IMR-90 (cell line): ENCODE results near the gene COX10. TPM values are rescaled to one million over a fixed set of nuclear protein-coding genes. Genes with fewer than 3 reads are reported as not detected.

Experiments
- ATAC-seq: fragments of 200-7000 bp; cut with Tn5 transposase; 2 replicates; pipeline ENCODE4 v1.9.1; 2020; ENCODE audit warnings: low read depth, mild to moderate bottlenecking, moderate library complexity
- BruUV-seq: library from RNA; stranded (reverse); fragments of 400-500 nt; replicated peaks from 2 replicates; lab custom pipeline; 2021; lab: Mats Ljungman, UMichigan
- CTCF ChIA-PET: fragments of 300-600 bp; formaldehyde crosslinking; extraction: SDS; loops from one replicate; lab custom pipeline; 2021; ENCODE audit warnings: antibody characterized with exemption; lab: Yijun Ruan, JAX
- POLR2A ChIA-PET: fragments of 300-600 bp; sonication (Branson Sonifier 250); formaldehyde crosslinking; loops from one replicate; lab custom pipeline; 2022; ENCODE audit warnings: antibody characterized with exemption; ENCODE audit not compliant: unreplicated experiment; lab: Charles Lee
- DNase-seq: peaks from one replicate; pipeline ENCODE4 v3.0.0; 2013
- H2AFZ ChIP-seq: replicated peaks from 2 replicates; pipeline ENCODE3; 2013; ENCODE audit warnings: low read length, mild to moderate bottlenecking; ENCODE audit not compliant: poor library complexity
- H2AK5ac ChIP-seq: 2 replicates; pipeline ENCODE4 v1.6.1; 2013; ENCODE audit warnings: low read depth, low read length, inconsistent platforms
- H2AK9ac ChIP-seq: replicated peaks from 2 replicates; pipeline ENCODE3; 2013; ENCODE audit warnings: mild to moderate bottlenecking, low read depth, low read length, moderate library complexity; ENCODE audit not compliant: poor library complexity
- H2BK120ac ChIP-seq: 2 replicates; pipeline ENCODE4 v1.6.1; 2013; ENCODE audit warnings: low read depth, low read length, inconsistent platforms
- H2BK15ac ChIP-seq: 3 replicates; pipeline ENCODE4 v1.6.1; 2013; ENCODE audit warnings: low read depth, low read length, inconsistent platforms
- H2BK20ac ChIP-seq: 2 replicates; pipeline ENCODE4 v1.6.1; 2013; ENCODE audit warnings: low read depth, mild to moderate bottlenecking, inconsistent platforms, low read length, moderate library complexity
- H2BK5ac ChIP-seq: 2 replicates; pipeline ENCODE4 v1.6.1; 2013; ENCODE audit warnings: mild to moderate bottlenecking, low read depth, low read length, inconsistent platforms; ENCODE audit not compliant: poor library complexity, severe bottlenecking
- H3K14ac ChIP-seq: replicated peaks from 2 replicates; pipeline ENCODE4 v1.6.1; 2013; ENCODE audit warnings: low read depth, low read length, inconsistent platforms
- H3K18ac ChIP-seq: 2 replicates; pipeline ENCODE4 v1.6.1; 2013; ENCODE audit warnings: low read depth, low read length, control low read depth
- H3K23ac ChIP-seq: 2 replicates; pipeline ENCODE4 v1.6.1; 2013; ENCODE audit warnings: low read depth, low read length, inconsistent platforms
- H3K27ac ChIP-seq: 2 replicates; pipeline ENCODE4 v1.5.1; 2013; ENCODE audit warnings: mild to moderate bottlenecking, control low read depth, low read length; ENCODE audit not compliant: insufficient read depth
- H3K27me3 ChIP-seq: 2 replicates; pipeline ENCODE4 v1.6.1; 2013; ENCODE audit warnings: low read length; ENCODE audit not compliant: control insufficient read depth, insufficient read depth
- H3K36me3 ChIP-seq: 2 replicates; pipeline ENCODE4 v1.6.1; 2013; ENCODE audit warnings: low read length, mixed read lengths; ENCODE audit not compliant: control insufficient read depth, insufficient read depth
- H3K4ac ChIP-seq: 2 replicates; pipeline ENCODE4 v1.6.1; 2013; ENCODE audit warnings: low read depth, low read length, inconsistent platforms
- H3K4me1 ChIP-seq: 2 replicates; pipeline ENCODE4 v1.6.1; 2013; ENCODE audit warnings: low read length, mixed read lengths; ENCODE audit not compliant: control insufficient read depth, insufficient read depth
- H3K4me2 ChIP-seq: 2 replicates; pipeline ENCODE4 v1.6.1; 2013; ENCODE audit warnings: low read depth, mild to moderate bottlenecking, control low read depth, low read length, moderate library complexity
- H3K4me3 ChIP-seq: 2 replicates; pipeline ENCODE4 v1.5.1; 2013; ENCODE audit warnings: low read depth, mild to moderate bottlenecking, control low read depth, low read length, moderate library complexity; ENCODE audit not compliant: insufficient read depth
- H3K56ac ChIP-seq: 2 replicates; pipeline ENCODE4 v1.6.1; 2013; ENCODE audit warnings: low read length, inconsistent platforms; ENCODE audit not compliant: insufficient read depth; ENCODE audit errors: extremely low read depth
- H3K79me1 ChIP-seq, 2 experiments: 2 replicates each; pipeline ENCODE4 v1.6.1; 2013; ENCODE audit warnings: low read length in 2 of 2, inconsistent platforms in 1 of 2, low read depth in 1 of 2
- H3K9ac ChIP-seq: 2 replicates; pipeline ENCODE4 v1.6.1; 2013; ENCODE audit warnings: low read depth, low read length, control low read depth
- H3K9me1 ChIP-seq: 2 replicates; pipeline ENCODE4 v1.6.1; 2013; ENCODE audit warnings: low read length, inconsistent platforms; ENCODE audit not compliant: insufficient read depth
- H3K9me3 ChIP-seq: 2 replicates; pipeline ENCODE4 v1.6.1; 2013; ENCODE audit warnings: low read length; ENCODE audit not compliant: control insufficient read depth, insufficient read depth
- H4K20me1 ChIP-seq: 2 replicates; pipeline ENCODE4 v1.6.1; 2013; ENCODE audit warnings: low read length, inconsistent platforms; ENCODE audit not compliant: insufficient read depth
- H4K5ac ChIP-seq: 2 replicates; pipeline ENCODE4 v1.6.1; 2013; ENCODE audit warnings: mild to moderate bottlenecking, low read depth, low read length, control low read depth
- H4K8ac ChIP-seq, 2 experiments: 2 replicates each; pipeline ENCODE4 v1.6.1; 2013; ENCODE audit warnings: low read depth in 2 of 2, low read length in 2 of 2, control low read depth in 1 of 2, inconsistent platforms in 1 of 2
- H4K91ac ChIP-seq: 2 replicates; pipeline ENCODE4 v1.6.1; 2013; ENCODE audit warnings: low read depth, low read length, inconsistent platforms; ENCODE audit not compliant: insufficient read depth
- CHD1 ChIP-seq: IDR thresholded peaks from 2 replicates; pipeline ENCODE4 v1.6.1; 2012; ENCODE audit warnings: low read depth, low read length, improper control_type of control experiment
- SMC3 ChIP-seq: fragments of 150-350 bp; IDR thresholded peaks from 2 replicates; pipeline ENCODE4 v1.6.1; 2016; ENCODE audit warnings: low read depth, mild to moderate bottlenecking, antibody characterized with exemption, low read length, moderate library complexity
- WGBS, 2 experiments: methylation state at CpG; one replicate each; pipeline versions ENCODE4 v1.1.5 to v1.1.7; 2013; ENCODE audit warnings: missing lambda C conversion rate in 2 of 2; ENCODE audit not compliant: insufficient read length in 1 of 2; ENCODE audit errors: extremely low coverage in 2 of 2; 5-methylcytosine and 5-hydroxymethylcytosine counted together
- dilution Hi-C: fragments of 300-500 bp; cut with HindIII; formaldehyde crosslinking; loops from one replicate; pipeline ENCODE4 v1.14.3; 2018; ENCODE audit warnings: low sequenced_read_pairs; ENCODE audit not compliant: unreplicated experiment
- in situ Hi-C: fragments of 300-500 bp; cut with MboI; formaldehyde crosslinking; loops from 3 replicates; pipeline ENCODE4 v1.14.3; 2019; ENCODE audit warnings: low sequenced_read_pairs, inconsistent platforms, mixed read lengths
- intact Hi-C: fragments of 100-400 bp; cut with micrococcal nuclease; formaldehyde crosslinking; loops from 2 replicates; pipeline ENCODE4 v1.10.0; 2022
- polyA plus RNA-seq, 3 experiments: library from polyadenylated mRNA; depleted of rRNA; stranded (reverse); fragments of >200 nt; gene quantifications; 2 replicates each; pipeline ENCODE4 v1.2.3, GENCODE V29; 2012; ENCODE audit warnings: low replicate concordance in 1 of 3
- total RNA-seq: library from RNA; depleted of rRNA; stranded (reverse); fragments of >200 nt; gene quantifications from 2 replicates; pipeline ENCODE4 v1.2.3, GENCODE V29; 2012

The COX10 gene
- total and polyA plus RNA-seq, 2 of the 4 experiments (the other 2 are of a cell fraction), result 15.4 to 16.1 TPM

DNA sequence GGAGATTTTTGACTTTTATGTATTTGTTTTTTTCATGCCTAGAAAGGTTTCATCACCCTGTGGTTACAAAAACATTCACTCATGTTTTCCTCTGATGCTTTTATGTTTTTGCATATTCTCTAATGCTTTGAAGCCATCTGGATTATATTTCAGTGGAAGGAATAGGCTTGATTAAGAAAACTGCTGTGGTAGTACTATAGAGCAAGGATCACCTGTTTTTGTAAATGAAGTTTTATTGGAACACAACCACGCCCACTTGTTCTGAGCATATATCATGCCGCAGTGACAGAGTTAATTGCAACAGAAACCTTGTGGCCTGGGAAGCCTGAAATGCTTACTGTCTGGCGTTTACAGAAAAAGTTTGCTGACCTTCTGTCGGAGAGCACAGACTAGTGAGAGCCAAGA, 11.5 kb downstream of the COX10 start:
- POLR2A ChIA-PET, result no interaction called here
- no peak overlapping the region for H4K8ac ChIP-seq
- H3K4me3 ChIP-seq, result no peak overlapping the region
- H3K4ac ChIP-seq, result no peak overlapping the region
- no peak overlapping the region for H2AFZ ChIP-seq
- H4K91ac ChIP-seq, result no peak overlapping the region
- peaks cover 7% of the 10 kb centered on the region; the same call in 1 of the 2 replicates for H3K9me1 ChIP-seq
- no peak overlapping the region for H3K18ac ChIP-seq
- CTCF ChIA-PET, result no interaction called here
- no peak overlapping the region for H2BK5ac ChIP-seq
- no peak overlapping the region for H3K4me2 ChIP-seq
- ATAC-seq, result no peak
- H3K4me1 ChIP-seq, result no peaks in the 10 kb centered on the region; the same call in 1 of the 2 replicates
- H3K14ac ChIP-seq, result no peak overlapping the region
- intact Hi-C loops, result no loop called here
- peaks cover 20 to 26% of the 10 kb centered on the region in 2 experiments for H3K79me1 ChIP-seq
- H2BK15ac ChIP-seq, result no peak overlapping the region
- whole genome bisulfite sequencing, 2 experiments, result 67% methylated on average over 3 of the region's 4 CpGs; no CpG with 5 or more reads in 1 of the 2 experiments
- in situ Hi-C loops, result no loop called here
- no peak overlapping the region for H2BK120ac ChIP-seq
- H3K9ac ChIP-seq, result no peak overlapping the region
- peaks cover 13% of the 10 kb centered on the region for H3K36me3 ChIP-seq
- TF ChIP-seq SMC3 (no peak), CHD1 (no peak)
- H2BK20ac ChIP-seq, result no peak overlapping the region
- H3K27ac ChIP-seq, result no peak overlapping the region
- H4K20me1 ChIP-seq, result no peaks in the 10 kb centered on the region
- no peak overlapping the region for H2AK9ac ChIP-seq
- H3K56ac ChIP-seq, result no peak overlapping the region
- no peaks in the 10 kb centered on the region for H3K9me3 ChIP-seq
- no peak for DNase-seq
- BruUV-seq, result no TSS peak
- H2AK5ac ChIP-seq, result no peak overlapping the region
- dilution Hi-C loops, result no loop called here
- no peak overlapping the region for H4K5ac ChIP-seq
- H3K27me3 ChIP-seq, result no peaks in the 10 kb centered on the region
- no peak overlapping the region; the same call in 1 of the 2 replicates for H3K23ac ChIP-seq
